Common myeloid progenitor, CD34-positive (primary cell): ENCODE data around the gene SLC6A8.
"Not testable (repeated sequence)": the region's sequence is repeated elsewhere in the genome, so short reads cannot be mapped to it uniquely, and the experiment has no call there.

ENCODE experiments used
- CTCF ChIA-PET: fragments of 350-600 bp; sonication (Branson Sonifier 250); formaldehyde crosslinking; loops from one replicate; lab custom pipeline; 2021; ENCODE audit warnings: antibody characterized with exemption; lab: Charles Lee
- POLR2A ChIA-PET: fragments of 350-600 bp; sonication (Branson Sonifier 250); formaldehyde crosslinking; loops from one replicate; lab custom pipeline; 2021; ENCODE audit warnings: antibody characterized with exemption; lab: Charles Lee
- DNase-seq, 3 donors: peaks; one replicate each; pipeline versions ENCODE4 v3.0.0 to v3.0.0-alpha.2; 2013
- H3K27ac ChIP-seq, 2 experiments: 1 replicate in 1 of 2; 2 replicates in 1 of 2; pipeline ENCODE4 v1.7.0; 2013; ENCODE audit warnings: inconsistent platforms in 2 of 2, low read length in 2 of 2, mild to moderate bottlenecking in 2 of 2, low read depth in 1 of 2, moderate library complexity in 1 of 2; ENCODE audit not compliant: severe bottlenecking in 2 of 2, insufficient read depth in 1 of 2, poor library complexity in 1 of 2
- H3K27me3 ChIP-seq, 5 experiments: replicated peaks in 2 of 5; 1 replicate in 3 of 5; 2 replicates in 2 of 5; pipeline versions ENCODE4 v1.6.1 to v1.7.0; 2013; ENCODE audit warnings: low read length in 4 of 5, mild to moderate bottlenecking in 2 of 5, moderate library complexity in 2 of 5, inconsistent platforms in 1 of 5; ENCODE audit not compliant: insufficient read depth in 5 of 5, control insufficient read depth in 4 of 5
- H3K36me3 ChIP-seq, 4 experiments: 1 replicate in 2 of 4; 2 replicates in 2 of 4; pipeline versions ENCODE4 v1.6.1 to v1.7.0; 2013; ENCODE audit warnings: low read length in 3 of 4, control low read depth in 1 of 4, mild to moderate bottlenecking in 1 of 4; ENCODE audit not compliant: control insufficient read depth in 4 of 4, insufficient read depth in 4 of 4
- H3K4me1 ChIP-seq, 4 experiments: 1 replicate in 3 of 4; 2 replicates in 1 of 4; pipeline versions ENCODE4 v1.6.1 to v1.7.1; 2013; ENCODE audit warnings: low read length in 3 of 4, mild to moderate bottlenecking in 3 of 4, control low read depth in 1 of 4, inconsistent platforms in 1 of 4, moderate library complexity in 1 of 4; ENCODE audit not compliant: control insufficient read depth in 4 of 4, insufficient read depth in 4 of 4; ENCODE audit errors: control extremely low read depth in 1 of 4
- H3K4me3 ChIP-seq, 7 experiments: 1 replicate in 4 of 7; 2 replicates in 3 of 7; pipeline versions ENCODE4 v1.5.1 to v1.7.0; 2013; ENCODE audit warnings: mild to moderate bottlenecking in 7 of 7, low read length in 6 of 7, moderate library complexity in 6 of 7, inconsistent platforms in 2 of 7, low read depth in 2 of 7, control low read depth in 1 of 7; ENCODE audit not compliant: insufficient read depth in 4 of 7, control insufficient read depth in 1 of 7; ENCODE audit errors: extremely low read depth in 1 of 7
- H3K9me3 ChIP-seq, 5 experiments: 1 replicate in 4 of 5; 2 replicates in 1 of 5; pipeline versions ENCODE4 v1.6.1 to v1.7.1; 2013; ENCODE audit warnings: low read length in 4 of 5, mild to moderate bottlenecking in 2 of 5, inconsistent platforms in 1 of 5, low read depth in 1 of 5, moderate library complexity in 1 of 5; ENCODE audit not compliant: control insufficient read depth in 4 of 5, insufficient read depth in 2 of 5; ENCODE audit errors: control extremely low read depth in 1 of 5
- WGBS: methylation state at CpG from one replicate; pipeline ENCODE4 v1.1.5; 2013; ENCODE audit not compliant: insufficient coverage; 5-methylcytosine and 5-hydroxymethylcytosine counted together

Gene SLC6A8

DNA sequence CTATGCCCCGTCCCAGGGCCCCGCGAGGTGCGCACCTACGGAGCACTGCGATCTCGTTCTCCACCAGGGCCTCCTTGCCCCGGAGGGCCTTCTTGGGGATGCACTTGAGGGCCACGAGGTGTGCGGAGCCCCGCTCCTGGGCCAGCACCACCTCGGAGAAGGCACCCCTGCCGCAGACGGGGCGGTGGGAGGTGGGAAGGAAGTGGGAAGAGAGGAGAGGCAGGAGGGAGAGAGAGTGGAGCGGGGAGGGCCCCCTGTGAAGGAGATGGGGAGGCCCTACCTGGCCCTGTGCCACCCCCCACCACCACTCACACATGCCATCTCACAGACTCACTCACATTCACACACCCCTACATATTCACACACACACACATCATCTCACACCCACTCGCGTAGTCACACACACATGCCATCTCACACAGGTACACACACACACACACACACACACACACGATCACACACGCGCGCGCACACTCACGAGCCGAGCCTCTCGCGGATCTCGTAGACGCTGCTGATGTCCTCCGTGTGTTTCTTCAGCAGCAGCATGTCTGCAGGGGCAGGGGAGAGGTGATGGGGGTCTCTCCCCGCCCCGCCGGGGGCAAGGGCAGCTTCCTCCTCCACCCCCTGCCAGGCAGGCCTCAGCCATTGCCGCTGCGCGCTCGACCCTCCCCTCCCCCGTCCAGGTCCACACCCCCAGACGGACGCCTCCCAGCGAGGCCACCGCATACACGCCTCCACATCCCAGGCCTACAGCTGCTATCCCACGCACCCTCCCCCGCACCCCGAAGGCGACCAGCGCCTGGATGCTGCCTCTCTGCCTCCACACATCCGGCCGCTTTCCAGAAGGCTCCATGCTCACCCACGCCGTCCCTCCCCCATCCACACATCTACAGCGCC lies 14.9 kb upstream of the SLC6A8 start:
- Histone ChIP-seq H3K4me1 (peaks cover 0 to 2% (median 0%) of the 10 kb centered on the region in 4 experiments), H3K9me3 (peaks cover 0 to 2% (median 0%) of the 10 kb centered on the region in 5 experiments), H3K27me3 (peaks cover 0 to 49% (median 3%) of the 10 kb centered on the region in 5 experiments), H3K4me3 (no peak overlapping the region), H3K36me3 (no peaks in the 10 kb centered on the region), H3K27ac (no peak overlapping the region)
- WGBS: 77% methylated on average over 18 of the region's 53 CpGs
- POLR2A ChIA-PET: interaction anchor here (0.7 kb wide), 1 partner anchor 213 kb away, joined by 3 read pairs; the partner anchor contains the start of gene L1CAM
- DNase-seq: peak in 1 of 3 donors; percentile 23
- CTCF ChIA-PET: interaction anchor here (1.4 kb wide), 1 partner anchor 134 kb away, joined by 3 read pairs; no protein-coding TSS in a partner anchor

DNA sequence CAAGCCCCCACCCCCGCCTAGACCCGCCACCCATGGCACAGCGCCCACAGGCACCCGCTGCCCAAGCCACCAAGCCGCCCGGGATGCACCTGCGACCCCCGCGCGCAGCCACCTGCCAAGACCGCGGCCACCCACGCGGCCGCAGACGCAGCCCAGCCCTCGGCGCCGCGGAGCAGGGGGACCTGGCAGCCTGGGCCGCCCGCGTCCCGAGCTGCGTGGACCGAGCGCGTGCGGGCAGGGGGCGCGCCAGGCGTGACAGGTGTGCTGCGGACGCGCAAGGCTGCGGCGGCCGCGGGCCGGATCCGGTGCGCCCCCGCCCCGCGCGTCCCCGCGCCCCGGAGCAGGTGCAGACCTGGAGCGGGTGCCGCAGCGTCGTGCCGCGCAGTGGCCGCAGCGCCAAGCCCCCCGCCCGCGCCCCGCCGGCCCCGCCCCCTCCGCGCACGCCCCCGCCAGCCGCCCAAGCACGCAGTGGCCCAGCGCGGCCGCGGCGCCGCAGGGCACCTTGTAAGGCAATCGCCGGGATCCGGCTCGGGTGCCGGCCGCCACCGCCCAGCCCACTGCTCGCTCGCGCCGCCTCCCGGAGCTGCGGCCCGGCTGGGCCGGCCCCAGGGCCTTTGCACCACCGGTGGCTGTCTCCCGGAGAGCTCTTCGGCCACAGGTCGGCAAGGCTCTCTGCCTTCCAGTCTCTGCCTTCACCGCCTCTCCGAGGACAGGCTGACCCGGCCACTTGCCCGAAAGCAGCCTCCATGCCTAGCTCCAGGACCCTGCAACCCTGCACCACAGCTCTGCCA lies 14.1 kb upstream of the SLC6A8 start, which contains the start of gene PNCK:
Gene PNCK, minus strand, starts transcription at position 386 of the 791 bp plus-strand sequence. CDS start 737 bp downstream, outside the sequence.
- DNase-seq: no peak
- H3K9me3 ChIP-seq: peaks cover 0 to 2% (median 0%) of the 10 kb centered on the region in 5 experiments
- H3K4me3 ChIP-seq: no peak within 1 kb of the TSS
- no peaks in the 10 kb centered on the region for H3K36me3 ChIP-seq
- peaks cover 0 to 2% (median 0%) of the 10 kb centered on the region in 4 experiments for H3K4me1 ChIP-seq
- H3K27me3 ChIP-seq: peaks cover 0 to 49% (median 3%) of the 10 kb centered on the region in 5 experiments
- 40% methylated on average over 54 of the region's 98 CpGs for WGBS
- ChIA-PET POLR2A (interaction anchor here (0.7 kb wide), 1 partner anchor 212 kb away, joined by 3 read pairs; the partner anchor contains the start of gene L1CAM), CTCF (interaction anchor here (1.4 kb wide), 1 partner anchor 135 kb away, joined by 3 read pairs; no protein-coding TSS in a partner anchor)
- H3K27ac ChIP-seq: no peak within 1 kb of the TSS

DNA sequence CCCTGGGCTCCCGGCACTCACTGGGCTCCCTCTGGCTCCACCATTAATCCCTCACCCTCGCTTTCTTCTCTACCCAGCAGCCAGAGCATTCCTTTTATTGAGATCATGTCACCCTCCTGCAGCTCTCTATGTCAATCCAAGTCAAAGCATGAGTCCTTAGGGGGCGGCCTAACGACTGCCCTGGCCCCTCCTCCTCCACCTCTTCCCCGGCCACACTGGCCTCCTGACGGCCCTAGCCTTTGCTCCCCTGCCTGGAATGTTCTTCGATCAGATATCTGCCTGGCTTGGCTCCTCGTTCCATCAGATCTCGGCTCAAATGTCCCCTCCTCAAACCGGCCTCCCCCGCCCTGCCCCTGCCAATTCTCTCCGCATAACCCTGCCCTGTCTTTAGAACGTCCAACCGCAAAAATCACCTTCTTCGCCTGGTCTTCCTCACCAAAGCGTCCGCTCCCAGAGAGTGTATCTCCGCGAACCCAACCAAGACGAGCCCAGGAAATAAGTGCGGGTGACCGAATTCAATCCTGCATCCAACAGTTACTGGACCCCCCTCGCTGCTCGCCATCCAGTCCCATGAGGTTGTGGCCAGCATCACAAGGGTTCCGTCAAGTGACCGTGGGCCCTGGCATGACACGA lies 13.4 kb upstream of the SLC6A8 start:
- DNase-seq: no peak
- POLR2A ChIA-PET: no interaction called here
- Histone ChIP-seq H3K4me1 (peaks cover 0 to 2% (median 0%) of the 10 kb centered on the region in 4 experiments), H3K27ac (no peak overlapping the region), H3K27me3 (peaks cover 0 to 49% (median 5%) of the 10 kb centered on the region in 5 experiments), H3K4me3 (no peak overlapping the region), H3K36me3 (no peaks in the 10 kb centered on the region), H3K9me3 (peaks cover 0 to 2% (median 0%) of the 10 kb centered on the region in 5 experiments)
- WGBS: 83% methylated on average over 27 of the region's 27 CpGs
- CTCF ChIA-PET: interaction anchor here (1.4 kb wide), 1 partner anchor 135 kb away, joined by 3 read pairs; no protein-coding TSS in a partner anchor

DNA sequence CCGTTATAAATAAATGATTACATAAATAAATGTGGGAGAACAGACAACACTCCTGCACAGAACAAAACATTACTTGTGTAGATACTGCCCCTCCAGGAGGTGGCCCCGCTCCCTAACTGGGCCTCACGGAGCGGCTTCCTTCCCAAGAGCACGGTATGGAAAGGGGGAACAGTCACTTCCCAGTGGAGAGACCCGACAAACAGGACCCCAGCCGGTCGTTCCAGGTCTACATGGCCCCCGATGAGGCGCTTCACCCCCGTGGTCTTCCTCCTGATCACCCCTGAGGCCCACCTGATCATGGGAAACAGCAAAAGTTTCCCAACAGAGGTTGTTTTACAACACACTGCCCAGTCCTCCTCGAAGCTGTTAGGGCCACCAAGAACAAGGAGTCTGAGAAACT lies 6.6 kb upstream of the SLC6A8 start:
- Histone ChIP-seq H3K9me3 (peaks cover 0 to 12% (median 0%) of the 10 kb centered on the region in 5 experiments), H3K36me3 (no peaks in the 10 kb centered on the region), H3K27ac (no peak overlapping the region), H3K27me3 (peaks cover 0 to 46% (median 3%) of the 10 kb centered on the region in 5 experiments), H3K4me3 (no peak overlapping the region), H3K4me1 (no peaks in the 10 kb centered on the region)
- CTCF ChIA-PET: no interaction called here
- no peak for DNase-seq
- WGBS: 70% methylated on average over 11 of the region's 12 CpGs
- POLR2A ChIA-PET: no interaction called here

DNA sequence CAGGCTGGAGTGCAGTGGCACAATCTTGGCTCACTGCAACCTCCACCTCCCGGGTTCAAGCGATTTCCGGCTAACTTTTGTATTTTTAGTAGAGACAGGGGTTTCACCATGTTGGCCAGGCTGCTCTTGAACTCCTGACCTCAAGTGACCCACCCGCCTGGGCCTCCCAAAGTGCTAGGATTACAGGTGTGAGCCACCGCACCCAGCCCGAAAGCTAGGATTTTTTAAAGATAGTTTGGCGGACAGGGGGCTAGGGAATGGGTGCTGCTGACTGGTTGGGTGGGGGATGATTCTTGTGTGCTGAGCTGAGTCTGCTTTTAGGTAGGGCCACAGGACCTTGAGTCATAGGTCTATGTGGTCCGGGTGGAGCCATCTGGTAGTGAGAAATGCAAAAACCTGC lies 4.2 kb upstream of the SLC6A8 start:
- DNase-seq, H3K36me3 ChIP-seq, H3K4me3 ChIP-seq, POLR2A ChIA-PET, H3K27ac ChIP-seq, H3K4me1 ChIP-seq: not testable (repeated sequence)
- 97% methylated on average over 6 of the region's 8 CpGs for WGBS
- H3K9me3 ChIP-seq: peaks cover 0 to 12% (median 0%) of the 10 kb centered on the region in 5 experiments
- CTCF ChIA-PET: interaction anchor here (1.1 to 2.4 kb wide), 3 partner anchors 15 to 25 kb away, joined by 3 to 11 read pairs (median 8); no protein-coding TSS in a partner anchor
- peaks cover 0 to 52% (median 3%) of the 10 kb centered on the region in 5 experiments for H3K27me3 ChIP-seq

DNA sequence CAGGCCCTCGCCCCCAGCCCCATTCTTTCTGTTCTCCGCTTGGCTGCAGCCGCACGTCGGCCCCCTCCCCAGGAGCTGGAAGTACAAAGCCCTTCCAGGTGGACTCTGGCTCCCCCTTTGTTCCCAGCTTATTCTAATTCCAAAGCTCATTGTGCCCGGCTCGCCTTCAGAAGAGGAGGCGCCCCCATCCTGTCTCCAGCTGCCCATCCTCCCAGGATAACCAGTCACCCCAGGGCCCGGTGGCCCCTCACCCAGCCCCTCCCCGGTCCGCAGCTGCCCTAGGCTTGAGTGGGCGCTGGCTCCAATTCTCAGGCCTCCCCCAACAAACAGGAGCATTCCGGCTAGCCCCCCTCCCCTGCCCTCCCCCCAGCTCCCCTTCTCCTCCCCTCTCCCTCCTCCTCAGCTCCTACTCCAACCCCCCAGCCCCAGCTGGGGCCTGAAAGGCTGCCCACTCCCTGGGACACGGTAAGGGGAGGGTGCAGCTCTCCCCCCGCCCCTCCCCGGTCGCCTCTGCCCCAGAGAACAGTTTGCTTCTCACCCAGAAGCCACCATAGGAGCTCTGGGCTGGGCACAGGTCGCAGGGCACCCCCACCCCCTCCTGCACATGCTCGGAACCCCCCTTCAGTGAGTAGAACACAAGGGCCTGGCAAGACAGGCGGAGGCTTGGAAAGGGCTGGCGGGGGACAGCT lies 3.1 kb upstream of the SLC6A8 start:
- peaks cover 0 to 59% (median 2%) of the 10 kb centered on the region in 5 experiments for H3K27me3 ChIP-seq
- POLR2A ChIA-PET: interaction anchor here (0.6 kb wide), 1 partner anchor 145 kb away, joined by 4 read pairs; no protein-coding TSS in a partner anchor
- no peak overlapping the region for H3K27ac ChIP-seq
- CTCF ChIA-PET: interaction anchor here (0.7 to 2.4 kb wide), 5 partner anchors 17 to 75 kb away, joined by 3 to 11 read pairs (median 4); no protein-coding TSS in a partner anchor
- H3K4me1 ChIP-seq: peaks cover 0 to 3% (median 0%) of the 10 kb centered on the region in 4 experiments
- H3K9me3 ChIP-seq: peaks cover 0 to 12% (median 0%) of the 10 kb centered on the region in 5 experiments
- H3K4me3 ChIP-seq: no peak overlapping the region
- H3K36me3 ChIP-seq: no peaks in the 10 kb centered on the region
- WGBS: 28% methylated on average over 10 of the region's 21 CpGs
- no peak for DNase-seq
